ENCODE data around the gene WASHC1.
"Not testable (repeated sequence)": the region's sequence is repeated elsewhere in the genome, so short reads cannot be mapped to it uniquely, and the experiment has no call there.

Gene WASHC1

DNA sequence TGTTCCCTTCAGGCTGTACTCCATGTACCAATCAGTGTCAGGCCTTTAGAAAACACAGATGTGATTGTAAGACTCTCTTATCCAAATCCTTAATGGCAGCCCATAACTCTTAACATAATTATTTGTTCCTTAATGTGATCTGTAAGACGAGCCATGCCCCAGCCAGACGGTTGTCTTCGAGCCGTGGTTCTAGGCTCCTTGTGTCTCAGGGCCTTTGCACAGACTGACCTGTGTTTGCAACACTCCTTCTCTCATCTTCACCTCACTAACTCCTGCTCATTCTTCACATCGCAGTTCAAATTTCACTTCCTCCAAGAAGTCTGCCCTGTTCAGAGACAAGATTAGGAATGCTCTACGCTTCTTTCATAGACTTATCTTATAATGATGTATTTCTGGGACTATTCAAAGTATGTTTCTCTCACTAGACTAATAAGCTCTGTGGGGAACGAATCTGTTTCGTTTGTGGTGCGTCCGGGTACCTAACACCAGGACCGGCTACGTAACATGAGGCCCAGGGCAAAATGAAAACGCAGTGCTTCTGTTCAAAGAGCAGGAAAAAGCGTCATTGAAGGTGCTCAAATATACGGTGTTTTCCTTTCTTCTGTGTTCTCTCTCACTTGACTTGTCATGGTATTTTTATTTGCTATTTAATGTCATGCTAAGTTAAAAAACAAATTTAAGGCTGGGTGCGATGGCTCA lies 16.1 kb upstream of the WASHC1 start:
- not testable (repeated sequence) for H3K4me1 ChIP-seq (ENCODE audit: control insufficient read depth, insufficient read depth, low read length, poor library complexity, severe bottlenecking); H3K9me3 ChIP-seq (ENCODE audit: control insufficient read depth, low read length); H3K36me3 ChIP-seq (ENCODE audit: control insufficient read depth, insufficient read depth, low read length); H3K27ac ChIP-seq (ENCODE audit: low read depth, low read length, severe bottlenecking); H3K4me3 ChIP-seq (ENCODE audit: extremely low read depth, insufficient read depth, low read length, poor library complexity, severe bottlenecking)
- WGBS, 2 experiments (ENCODE audit: insufficient coverage in 2 of 2), result 96 to 97% methylated on average over 9 of the region's 16 CpGs

DNA sequence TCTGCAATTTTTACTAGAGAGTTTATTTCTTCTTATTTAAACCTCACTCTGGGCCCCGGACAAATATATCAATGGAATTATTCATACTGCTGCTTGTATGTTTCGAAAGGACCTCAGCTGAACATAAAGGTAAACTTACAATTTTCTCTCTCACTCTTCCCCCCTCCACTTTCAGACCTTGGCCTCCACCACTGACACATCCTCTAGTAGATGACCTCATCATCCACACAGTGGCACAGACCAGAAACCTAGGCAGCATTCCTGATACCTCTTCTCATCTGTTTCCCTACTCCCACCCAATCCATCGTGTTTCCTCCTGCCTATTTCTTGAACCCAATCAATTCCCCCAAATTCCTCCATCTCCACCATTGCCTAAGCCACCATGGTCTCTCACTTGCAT lies 15.2 kb upstream of the WASHC1 start:
- WGBS, 2 experiments (ENCODE audit: insufficient coverage in 2 of 2), result 100% methylated on average over 2 of the region's 3 CpGs
- not testable (repeated sequence) for H3K4me1 ChIP-seq (ENCODE audit: control insufficient read depth, insufficient read depth, low read length, poor library complexity, severe bottlenecking)

GRCh38 chr9:43636-44035 lies 14.4 kb upstream of the WASHC1 start:
- H3K4me3 ChIP-seq (ENCODE audit: extremely low read depth, insufficient read depth, low read length, poor library complexity, severe bottlenecking); H3K36me3 ChIP-seq (ENCODE audit: control insufficient read depth, insufficient read depth, low read length); H3K9me3 ChIP-seq (ENCODE audit: control insufficient read depth, low read length); H3K27ac ChIP-seq (ENCODE audit: low read depth, low read length, severe bottlenecking); H3K4me1 ChIP-seq (ENCODE audit: control insufficient read depth, insufficient read depth, low read length, poor library complexity, severe bottlenecking): not testable (repeated sequence)
- WGBS, 2 experiments (ENCODE audit: insufficient coverage in 2 of 2), result no CpG with 5 or more reads among the region's 3 CpGs

More for the DNA sequence above, 15.2 kb upstream of the WASHC1 start:
- H3K4me3 ChIP-seq (ENCODE audit: extremely low read depth, insufficient read depth, low read length, poor library complexity, severe bottlenecking); H3K27ac ChIP-seq (ENCODE audit: low read depth, low read length, severe bottlenecking); H3K9me3 ChIP-seq (ENCODE audit: control insufficient read depth, low read length); H3K36me3 ChIP-seq (ENCODE audit: control insufficient read depth, insufficient read depth, low read length): not testable (repeated sequence)

DNA sequence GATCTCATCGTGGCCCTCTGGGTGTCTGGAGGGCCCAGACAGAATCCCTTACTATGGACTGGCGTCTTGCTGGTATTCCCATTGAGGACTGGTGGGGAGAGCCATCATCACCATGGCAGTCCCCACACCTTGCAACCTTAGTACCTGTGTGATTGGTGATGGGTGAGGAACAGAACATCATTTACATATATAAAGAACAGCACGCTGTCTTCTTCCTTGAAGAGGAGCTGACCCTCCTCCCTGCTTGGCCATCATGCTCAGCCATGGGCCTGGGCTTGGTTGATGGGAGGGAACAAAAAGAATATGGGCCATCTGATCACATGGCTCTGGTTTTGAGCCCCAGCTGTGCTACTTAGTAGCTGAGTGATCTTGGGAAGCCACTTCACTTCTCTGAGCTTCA lies 13.9 kb upstream of the WASHC1 start:
- not testable (repeated sequence) for H3K9me3 ChIP-seq (ENCODE audit: control insufficient read depth, low read length); H3K4me3 ChIP-seq (ENCODE audit: extremely low read depth, insufficient read depth, low read length, poor library complexity, severe bottlenecking); H3K4me1 ChIP-seq (ENCODE audit: control insufficient read depth, insufficient read depth, low read length, poor library complexity, severe bottlenecking); H3K27ac ChIP-seq (ENCODE audit: low read depth, low read length, severe bottlenecking); H3K36me3 ChIP-seq (ENCODE audit: control insufficient read depth, insufficient read depth, low read length)
- no CpG with 5 or more reads among the region's 3 CpGs for WGBS, 2 experiments (ENCODE audit: insufficient coverage in 2 of 2)

DNA sequence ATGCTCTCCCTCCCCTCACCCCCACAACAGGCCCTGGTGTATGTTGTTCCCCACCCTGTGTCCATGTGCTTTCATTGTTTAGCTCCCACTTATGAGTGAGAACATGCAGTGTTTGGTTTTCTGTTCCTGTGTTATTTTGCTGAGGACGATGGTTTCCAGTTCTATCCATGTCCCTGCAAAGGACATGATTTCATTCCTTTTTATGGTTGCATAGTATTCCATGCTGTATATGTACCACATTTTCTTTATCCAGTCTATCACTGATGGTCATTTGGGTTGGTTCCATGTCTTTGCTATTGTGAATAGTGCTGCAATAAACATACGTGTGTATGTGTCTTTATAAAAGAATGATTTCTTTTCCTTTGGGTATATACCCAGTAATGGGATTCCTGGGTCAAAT lies 12.6 kb upstream of the WASHC1 start:
- WGBS, 2 experiments (ENCODE audit: insufficient coverage in 2 of 2), result no CpG with 5 or more reads among the region's 2 CpGs
- H3K4me3 ChIP-seq (ENCODE audit: extremely low read depth, insufficient read depth, low read length, poor library complexity, severe bottlenecking); H3K9me3 ChIP-seq (ENCODE audit: control insufficient read depth, low read length); H3K36me3 ChIP-seq (ENCODE audit: control insufficient read depth, insufficient read depth, low read length); H3K27ac ChIP-seq (ENCODE audit: low read depth, low read length, severe bottlenecking); H3K4me1 ChIP-seq (ENCODE audit: control insufficient read depth, insufficient read depth, low read length, poor library complexity, severe bottlenecking): not testable (repeated sequence)

DNA sequence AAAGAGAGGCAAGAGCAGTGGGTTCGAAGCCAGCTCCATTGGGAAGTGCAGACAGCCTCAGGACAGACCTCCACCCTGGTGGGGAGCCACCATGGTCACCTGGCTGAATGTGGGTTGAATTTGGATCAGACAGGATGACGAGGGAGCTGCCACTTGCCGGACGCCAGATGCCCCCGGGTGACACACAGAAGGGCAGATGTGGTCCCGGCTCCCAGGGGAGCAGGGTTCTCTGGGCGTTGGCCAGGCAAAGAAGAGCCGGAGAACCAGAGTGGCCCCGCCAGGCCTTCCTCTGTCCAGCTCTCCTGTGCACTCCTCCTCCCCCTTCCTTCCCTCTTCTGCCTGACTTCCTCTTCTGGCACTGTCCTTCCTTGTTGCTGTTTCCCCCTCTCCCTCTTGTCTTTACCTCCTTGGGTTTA lies 12.0 kb upstream of the WASHC1 start:
- not testable (repeated sequence) for H3K4me3 ChIP-seq (ENCODE audit: extremely low read depth, insufficient read depth, low read length, poor library complexity, severe bottlenecking); H3K9me3 ChIP-seq (ENCODE audit: control insufficient read depth, low read length); H3K4me1 ChIP-seq (ENCODE audit: control insufficient read depth, insufficient read depth, low read length, poor library complexity, severe bottlenecking); H3K36me3 ChIP-seq (ENCODE audit: control insufficient read depth, insufficient read depth, low read length); H3K27ac ChIP-seq (ENCODE audit: low read depth, low read length, severe bottlenecking)
- WGBS, 2 experiments (ENCODE audit: insufficient coverage in 2 of 2), result 100% methylated on average over 1 to 2 of the region's 9 CpGs

- no CpG with 5 or more reads among the region's 6 CpGs for WGBS, 2 experiments (ENCODE audit: insufficient coverage in 2 of 2)
These were observed 3.1 kb upstream of the WASHC1 start for GRCh38 chr9:32308-32707.

DNA sequence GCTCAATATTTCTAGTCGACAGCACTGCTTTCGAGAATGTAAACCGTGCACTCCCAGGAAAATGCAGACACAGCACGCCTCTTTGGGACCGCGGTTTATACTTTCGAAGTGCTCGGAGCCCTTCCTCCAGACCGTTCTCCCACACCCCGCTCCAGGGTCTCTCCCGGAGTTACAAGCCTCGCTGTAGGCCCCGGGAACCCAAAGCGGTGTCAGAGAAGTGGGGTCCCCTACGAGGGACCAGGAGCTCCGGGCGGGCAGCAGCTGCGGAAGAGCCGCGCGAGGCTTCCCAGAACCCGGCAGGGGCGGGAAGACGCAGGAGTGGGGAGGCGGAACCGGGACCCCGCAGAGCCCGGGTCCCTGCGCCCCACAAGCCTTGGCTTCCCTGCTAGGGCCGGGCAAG lies 481 bp downstream of the WASHC1 start:
- no CpG with 5 or more reads among the region's 30 CpGs for WGBS, 2 experiments (ENCODE audit: insufficient coverage in 2 of 2)
- peak overlapping the region; percentile 33 for H3K4me3 ChIP-seq (ENCODE audit: extremely low read depth, insufficient read depth, low read length, poor library complexity, severe bottlenecking)

More at GRCh38 chr9:32308-32707, 3.1 kb upstream of the WASHC1 start:
- not testable (repeated sequence) for H3K9me3 ChIP-seq (ENCODE audit: control insufficient read depth, low read length); H3K4me1 ChIP-seq (ENCODE audit: control insufficient read depth, insufficient read depth, low read length, poor library complexity, severe bottlenecking); H3K36me3 ChIP-seq (ENCODE audit: control insufficient read depth, insufficient read depth, low read length); H3K27ac ChIP-seq (ENCODE audit: low read depth, low read length, severe bottlenecking); H3K4me3 ChIP-seq (ENCODE audit: extremely low read depth, insufficient read depth, low read length, poor library complexity, severe bottlenecking)

DNA sequence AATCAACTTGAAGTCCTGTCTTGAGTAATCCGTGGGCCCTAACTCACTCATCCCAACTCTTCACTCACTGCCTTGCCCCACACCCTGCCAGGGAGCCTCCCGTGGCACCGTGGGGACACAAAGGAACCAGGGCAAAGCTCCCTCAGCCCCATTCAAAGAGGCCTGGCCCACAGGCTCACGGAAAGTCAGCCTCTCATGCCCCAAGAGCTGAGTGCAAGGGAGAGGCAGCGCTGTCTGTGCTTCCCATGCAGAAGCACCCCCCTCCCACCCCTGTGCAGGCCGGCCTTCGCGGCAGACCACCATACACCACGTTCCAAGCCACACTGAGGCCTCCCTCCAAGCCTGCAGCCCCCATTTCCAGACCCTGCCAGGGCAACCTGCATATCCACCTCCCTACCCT lies 7.6 kb downstream of the WASHC1 start:
- not testable (repeated sequence) for H3K36me3 ChIP-seq (ENCODE audit: control insufficient read depth, insufficient read depth, low read length); H3K4me3 ChIP-seq (ENCODE audit: extremely low read depth, insufficient read depth, low read length, poor library complexity, severe bottlenecking); H3K9me3 ChIP-seq (ENCODE audit: control insufficient read depth, low read length); H3K4me1 ChIP-seq (ENCODE audit: control insufficient read depth, insufficient read depth, low read length, poor library complexity, severe bottlenecking); H3K27ac ChIP-seq (ENCODE audit: low read depth, low read length, severe bottlenecking)
- WGBS, 2 experiments (ENCODE audit: insufficient coverage in 2 of 2), result no CpG with 5 or more reads among the region's 9 CpGs

More for the DNA sequence above, 481 bp downstream of the WASHC1 start:
- not testable (repeated sequence) for H3K36me3 ChIP-seq (ENCODE audit: control insufficient read depth, insufficient read depth, low read length); H3K27ac ChIP-seq (ENCODE audit: low read depth, low read length, severe bottlenecking); H3K4me1 ChIP-seq (ENCODE audit: control insufficient read depth, insufficient read depth, low read length, poor library complexity, severe bottlenecking); H3K9me3 ChIP-seq (ENCODE audit: control insufficient read depth, low read length)

DNA sequence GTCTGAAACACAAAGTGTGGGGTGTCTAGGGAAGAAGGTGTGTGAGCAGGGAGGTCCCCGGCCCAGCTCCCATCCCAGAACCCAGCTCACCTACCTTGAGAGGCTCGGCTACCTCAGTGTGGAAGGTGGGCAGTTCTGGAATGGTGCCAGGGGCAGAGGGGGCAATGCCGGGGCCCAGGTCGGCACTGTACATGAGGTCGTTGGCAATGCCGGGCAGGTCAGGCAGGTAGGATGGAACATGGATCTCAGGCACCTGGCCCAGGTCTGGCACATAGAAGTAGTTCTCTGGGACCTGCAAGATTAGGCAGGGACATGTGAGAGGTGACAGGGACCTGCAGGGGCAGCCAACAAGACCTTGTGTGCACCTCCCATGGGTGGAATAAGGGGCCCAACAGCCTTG lies 12.4 kb downstream of the WASHC1 start:
- H3K9me3 ChIP-seq (ENCODE audit: control insufficient read depth, low read length); H3K4me1 ChIP-seq (ENCODE audit: control insufficient read depth, insufficient read depth, low read length, poor library complexity, severe bottlenecking); H3K4me3 ChIP-seq (ENCODE audit: extremely low read depth, insufficient read depth, low read length, poor library complexity, severe bottlenecking); H3K27ac ChIP-seq (ENCODE audit: low read depth, low read length, severe bottlenecking); H3K36me3 ChIP-seq (ENCODE audit: control insufficient read depth, insufficient read depth, low read length): not testable (repeated sequence)
- WGBS, 2 experiments (ENCODE audit: insufficient coverage in 2 of 2), result no CpG with 5 or more reads among the region's 6 CpGs

GRCh38 chr9:14129-14809 lies 15.0 kb downstream of the WASHC1 start:
- H3K4me1 ChIP-seq (ENCODE audit: control insufficient read depth, insufficient read depth, low read length, poor library complexity, severe bottlenecking); H3K9me3 ChIP-seq (ENCODE audit: control insufficient read depth, low read length); H3K36me3 ChIP-seq (ENCODE audit: control insufficient read depth, insufficient read depth, low read length); H3K4me3 ChIP-seq (ENCODE audit: extremely low read depth, insufficient read depth, low read length, poor library complexity, severe bottlenecking); H3K27ac ChIP-seq (ENCODE audit: low read depth, low read length, severe bottlenecking): not testable (repeated sequence)
- 94 to 100% methylated on average over 3 to 4 of the region's 10 CpGs for WGBS, 2 experiments (ENCODE audit: insufficient coverage in 2 of 2)

Data from mesodermal cell (in vitro differentiated cells).